HCEC 1CT (cell line): ENCODE data around the gene ODF2L.
A peak's percentile ranks its signal among the peaks of the same experiment; 100 is the strongest.

Experiments
- DNase-seq: peaks from one replicate; pipeline ENCODE4 v3.0.0-alpha.2; 2017

ODF2L gene

GRCh38 chr1:86395751-86396497 lies at the start of gene ODF2L:
TSS of gene ODF2L (minus strand) at chr1:86396323. CDS start at chr1:86387027, 9,296 bp downstream.
- peak; percentile 86 for DNase-seq

GRCh38 chr1:86445919-86446318 lies 49.8 kb upstream of the ODF2L start:
- no peak for DNase-seq

GRCh38 chr1:86441997-86442396 lies 45.9 kb upstream of the ODF2L start:
- no peak for DNase-seq

GRCh38 chr1:86441581-86441980 lies 45.5 kb upstream of the ODF2L start:
- DNase-seq, result no peak

- DNase-seq, result no peak
Observed at GRCh38 chr1:86436041-86436440, 39.9 kb upstream of the ODF2L start.

GRCh38 chr1:86435327-86435726 lies 39.2 kb upstream of the ODF2L start:
- DNase-seq, result no peak

GRCh38 chr1:86434059-86434458 lies 37.9 kb upstream of the ODF2L start:
- DNase-seq, result no peak

GRCh38 chr1:86430376-86430775 lies 34.3 kb upstream of the ODF2L start:
- no peak for DNase-seq

- DNase-seq, result peak; percentile 96
Observed at GRCh38 chr1:86429835-86430234, 33.7 kb upstream of the ODF2L start.

GRCh38 chr1:86429122-86429725 lies 33.1 kb upstream of the ODF2L start:
- DNase-seq, result no peak

- DNase-seq, result no peak
Observed at GRCh38 chr1:86423873-86424272, 27.8 kb upstream of the ODF2L start, which contains the start of gene CLCA2. TSS of gene CLCA2 (plus strand) at chr1:86424171. CDS start at chr1:86424248, 77 bp downstream.

- no peak for DNase-seq
Observed at GRCh38 chr1:86423473-86423872, 27.4 kb upstream of the ODF2L start.

- no peak for DNase-seq
Observed at GRCh38 chr1:86421601-86422280, 25.6 kb upstream of the ODF2L start.

GRCh38 chr1:86419277-86419903 lies 23.3 kb upstream of the ODF2L start:
- peak; percentile 44 for DNase-seq

GRCh38 chr1:86416343-86416742 lies 20.2 kb upstream of the ODF2L start:
- no peak for DNase-seq

- DNase-seq, result no peak
Observed at GRCh38 chr1:86410879-86411278, 14.8 kb upstream of the ODF2L start.

- DNase-seq, result no peak
Observed at GRCh38 chr1:86409416-86410021, 13.4 kb upstream of the ODF2L start.

- DNase-seq, result no peak
Observed at GRCh38 chr1:86396498-86396890, 371 bp upstream of the ODF2L start.

GRCh38 chr1:86394416-86394815 lies 1.7 kb downstream of the ODF2L start:
- peak; percentile 62 for DNase-seq

- no peak for DNase-seq
Observed at GRCh38 chr1:86389307-86389706, 6.8 kb downstream of the ODF2L start.

GRCh38 chr1:86388777-86389176 lies 7.3 kb downstream of the ODF2L start:
- DNase-seq, result no peak

GRCh38 chr1:86387916-86388627 lies 8.1 kb downstream of the ODF2L start:
- no peak for DNase-seq
